Testis (tissue), 2 donors: ENCODE results near the gene SYCP1.

Experiments used
- POLR2A ChIP-seq: fragments of 450-650 bp; IDR thresholded peaks from one replicate; pipeline ENCODE4 v1.6.1; 2017; ENCODE audit warnings: antibody characterized with exemption, mild to moderate bottlenecking, moderate library complexity
- TF ChIP-seq, protein P1 (sequence below), 3 experiments: fragments of 450-650 bp in 2 of 3; fragments of 200-600 bp in 1 of 3; sonication (generic) in 1 of 3; IDR thresholded peaks; one replicate each; pipeline ENCODE4 v1.5.1; 2016 to 2019; ENCODE audit warnings: antibody characterized with exemption in 3 of 3, mild to moderate bottlenecking in 2 of 3, moderate library complexity in 1 of 3

DNA sequence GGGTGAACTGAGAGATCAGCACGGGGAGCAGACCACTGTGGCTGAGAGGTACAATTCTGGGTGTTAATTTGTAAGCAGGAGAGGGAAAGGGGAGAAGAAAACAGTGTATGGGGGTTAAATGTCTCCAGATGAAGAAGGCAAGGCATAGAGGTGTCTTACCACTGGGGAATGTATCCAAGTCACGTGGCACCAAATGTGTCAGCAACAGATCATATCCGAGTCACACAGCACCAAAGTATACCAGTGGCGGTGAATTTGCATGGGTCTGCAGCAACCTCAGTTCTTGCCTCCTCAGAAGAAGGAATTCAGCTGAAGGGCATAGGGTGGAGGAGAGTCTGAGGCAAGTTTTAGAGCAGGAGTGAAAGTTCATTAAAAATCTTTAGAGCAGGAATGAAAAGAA is 21.2 kb upstream of the SYCP1 start:
- TF ChIP-seq, protein P1, sequence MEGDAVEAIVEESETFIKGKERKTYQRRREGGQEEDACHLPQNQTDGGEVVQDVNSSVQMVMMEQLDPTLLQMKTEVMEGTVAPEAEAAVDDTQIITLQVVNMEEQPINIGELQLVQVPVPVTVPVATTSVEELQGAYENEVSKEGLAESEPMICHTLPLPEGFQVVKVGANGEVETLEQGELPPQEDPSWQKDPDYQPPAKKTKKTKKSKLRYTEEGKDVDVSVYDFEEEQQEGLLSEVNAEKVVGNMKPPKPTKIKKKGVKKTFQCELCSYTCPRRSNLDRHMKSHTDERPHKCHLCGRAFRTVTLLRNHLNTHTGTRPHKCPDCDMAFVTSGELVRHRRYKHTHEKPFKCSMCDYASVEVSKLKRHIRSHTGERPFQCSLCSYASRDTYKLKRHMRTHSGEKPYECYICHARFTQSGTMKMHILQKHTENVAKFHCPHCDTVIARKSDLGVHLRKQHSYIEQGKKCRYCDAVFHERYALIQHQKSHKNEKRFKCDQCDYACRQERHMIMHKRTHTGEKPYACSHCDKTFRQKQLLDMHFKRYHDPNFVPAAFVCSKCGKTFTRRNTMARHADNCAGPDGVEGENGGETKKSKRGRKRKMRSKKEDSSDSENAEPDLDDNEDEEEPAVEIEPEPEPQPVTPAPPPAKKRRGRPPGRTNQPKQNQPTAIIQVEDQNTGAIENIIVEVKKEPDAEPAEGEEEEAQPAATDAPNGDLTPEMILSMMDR (IDR thresholded peaks at IDR 0.05): no peak
- no peak for TF ChIP-seq POLR2A
